Brain microvascular endothelial cell (primary cell): Measurements from ENCODE around the gene RPS17.
A peak's percentile ranks its signal among the peaks of the same experiment; 100 is the strongest.
"Not testable (repeated sequence)": the region's sequence is repeated elsewhere in the genome, so short reads cannot be mapped to it uniquely, and the experiment has no call there.

Experiments used
- DNase-seq: peaks from one replicate; pipeline ENCODE4 v3.0.0-alpha.2; 2020
- H3K27ac ChIP-seq: fragments of 250-450 bp; sonication (Bioruptor Pico); 2 replicates; pipeline ENCODE4 v1.5.1; 2020; ENCODE audit warnings: mild to moderate bottlenecking, moderate library complexity
- H3K27me3 ChIP-seq: fragments of 250-450 bp; sonication (Bioruptor Pico); replicated peaks from 2 replicates; pipeline ENCODE4 v1.5.1; 2020; ENCODE audit warnings: mild to moderate bottlenecking
- H3K36me3 ChIP-seq: fragments of 250-450 bp; sonication (Bioruptor Pico); replicated peaks from 2 replicates; pipeline ENCODE4 v1.5.1; 2020; ENCODE audit warnings: mild to moderate bottlenecking
- H3K4me3 ChIP-seq: 2 replicates; pipeline ENCODE4 v1.5.1; 2011; ENCODE audit warnings: low read depth, mild to moderate bottlenecking, control low read depth, low read length, moderate library complexity
- CTCF ChIP-seq: IDR thresholded peaks from 2 replicates; pipeline ENCODE4 v1.5.1; 2011; ENCODE audit warnings: low read depth, mild to moderate bottlenecking, moderate library complexity, low read length, control low read depth, inconsistent platforms; ENCODE audit errors: missing control alignments
- in situ Hi-C: cut with HindIII; loops from 2 replicates; pipeline ENCODE4 v1.10.0; 2017; ENCODE audit warnings: low sequenced_read_pairs, low pct_ligation_motif_present

Gene RPS17

GRCh38 chr15:82532991-82533481, 7.2 kb downstream of the RPS17 start:
- TF ChIP-seq CTCF = no peak
- Histone ChIP-seq H3K4me3 (no peak overlapping the region), H3K27ac (no peak overlapping the region), H3K27me3 (no peaks in the 10 kb centered on the region), H3K36me3 (peaks cover 33% of the 10 kb centered on the region)
- DNase-seq = no peak
- in situ Hi-C loops = no loop called here

- no peak overlapping the region for H3K4me3 ChIP-seq
- H3K36me3 ChIP-seq = peaks cover 28% of the 10 kb centered on the region
- H3K27ac ChIP-seq = no peak overlapping the region
- no peak for DNase-seq
- TF ChIP-seq CTCF = no peak
- in situ Hi-C loops = no loop called here
- no peaks in the 10 kb centered on the region for H3K27me3 ChIP-seq
These were observed 7.8 kb downstream of the RPS17 start for GRCh38 chr15:82532383-82532990.

GRCh38 chr15:82531496-82532382, 8.5 kb downstream of the RPS17 start:
- H3K27me3 ChIP-seq = no peaks in the 10 kb centered on the region
- no peak for DNase-seq
- peaks cover 20% of the 10 kb centered on the region for H3K36me3 ChIP-seq
- no peak overlapping the region for H3K4me3 ChIP-seq
- in situ Hi-C loops = no loop called here
- no peak for TF ChIP-seq CTCF
- no peak overlapping the region for H3K27ac ChIP-seq

- Histone ChIP-seq H3K36me3 (peaks cover 11% of the 10 kb centered on the region), H3K27me3 (no peaks in the 10 kb centered on the region), H3K27ac (no peak overlapping the region), H3K4me3 (peak overlapping the region; percentile 15)
- in situ Hi-C loops = no loop called here
- TF ChIP-seq CTCF = peak; percentile 83
- peak; percentile 63 for DNase-seq
These were observed 9.5 kb downstream of the RPS17 start for GRCh38 chr15:82530606-82531379.

- Histone ChIP-seq H3K4me3 (no peak overlapping the region), H3K27me3 (no peaks in the 10 kb centered on the region), H3K36me3 (peaks cover 9% of the 10 kb centered on the region), H3K27ac (no peak overlapping the region)
- in situ Hi-C loops = no loop called here
- no peak for DNase-seq
- no peak for TF ChIP-seq CTCF
These were observed 10.3 kb downstream of the RPS17 start for GRCh38 chr15:82530006-82530405.

- H3K27me3 ChIP-seq, H3K27ac ChIP-seq, H3K36me3 ChIP-seq, in situ Hi-C loops, DNase-seq, H3K4me3 ChIP-seq: not testable (repeated sequence)
These were observed 26.7 kb downstream of the RPS17 start for GRCh38 chr15:82513587-82513986.

GRCh38 chr15:82507693-82508092, 32.6 kb downstream of the RPS17 start:
- H3K27ac ChIP-seq, H3K36me3 ChIP-seq, DNase-seq, in situ Hi-C loops, H3K27me3 ChIP-seq, H3K4me3 ChIP-seq: not testable (repeated sequence)

GRCh38 chr15:82507087-82507486, 33.2 kb downstream of the RPS17 start:
- H3K27me3 ChIP-seq, in situ Hi-C loops, DNase-seq: not testable (repeated sequence)

More at GRCh38 chr15:82507087-82507486, 33.2 kb downstream of the RPS17 start:
- H3K36me3 ChIP-seq, H3K4me3 ChIP-seq, H3K27ac ChIP-seq: not testable (repeated sequence)
